Trophoblast cell (in vitro differentiated cells and primary cell): ENCODE data around the gene SLC13A3.

Experiments used
- DNase-seq, 2 donors: peaks; one replicate each; pipeline ENCODE4 v3.0.0-alpha.2; 2016
- H2AFZ ChIP-seq: 2 replicates; pipeline ENCODE4 v1.6.1; 2013; ENCODE audit warnings: low read length, moderate library complexity, mild to moderate bottlenecking; ENCODE audit not compliant: insufficient read depth, poor library complexity
- H2AK5ac ChIP-seq: 2 replicates; pipeline ENCODE4 v1.6.1; 2013; ENCODE audit warnings: mild to moderate bottlenecking, low read length
- H2BK120ac ChIP-seq: 2 replicates; pipeline ENCODE4 v1.6.1; 2013; ENCODE audit warnings: low read length, mild to moderate bottlenecking, moderate library complexity; ENCODE audit not compliant: insufficient read depth, poor library complexity
- H2BK12ac ChIP-seq: 2 replicates; pipeline ENCODE4 v1.6.1; 2013; ENCODE audit warnings: mild to moderate bottlenecking, low read length, moderate library complexity
- H2BK5ac ChIP-seq: 2 replicates; pipeline ENCODE4 v1.6.1; 2013; ENCODE audit warnings: low read length, low read depth, moderate library complexity, mild to moderate bottlenecking; ENCODE audit not compliant: poor library complexity
- H3K14ac ChIP-seq: 2 replicates; pipeline ENCODE4 v1.6.1; 2013; ENCODE audit warnings: mild to moderate bottlenecking, low read length
- H3K18ac ChIP-seq: 2 replicates; pipeline ENCODE4 v1.6.1; 2013; ENCODE audit warnings: mild to moderate bottlenecking, low read length
- H3K23ac ChIP-seq: 2 replicates; pipeline ENCODE4 v1.6.1; 2013; ENCODE audit warnings: low read length
- H3K27ac ChIP-seq: 2 replicates; pipeline ENCODE4 v1.5.1; 2013; ENCODE audit warnings: low read depth, mild to moderate bottlenecking, inconsistent platforms, low read length, moderate library complexity
- H3K27me3 ChIP-seq: 2 replicates; pipeline ENCODE4 v1.6.1; 2013; ENCODE audit warnings: inconsistent platforms, mild to moderate bottlenecking, low read length, moderate library complexity; ENCODE audit not compliant: insufficient read depth
- H3K36me3 ChIP-seq, 2 experiments: 1 replicate in 1 of 2; 2 replicates in 1 of 2; pipeline ENCODE4 v1.6.1; 2013; ENCODE audit warnings: low read length in 2 of 2, mild to moderate bottlenecking in 2 of 2, moderate library complexity in 1 of 2; ENCODE audit not compliant: insufficient read depth in 2 of 2, control insufficient read depth in 1 of 2
- H3K4ac ChIP-seq: 2 replicates; pipeline ENCODE4 v1.6.1; 2013; ENCODE audit warnings: low read depth, mild to moderate bottlenecking, low read length, moderate library complexity
- H3K4me1 ChIP-seq, 2 experiments: 1 replicate in 1 of 2; 2 replicates in 1 of 2; pipeline ENCODE4 v1.6.1; 2013; ENCODE audit warnings: low read length in 2 of 2, mild to moderate bottlenecking in 2 of 2, moderate library complexity in 1 of 2; ENCODE audit not compliant: insufficient read depth in 2 of 2, control insufficient read depth in 1 of 2
- H3K4me2 ChIP-seq: 2 replicates; pipeline ENCODE4 v1.6.1; 2013; ENCODE audit warnings: inconsistent platforms, mild to moderate bottlenecking, low read length, moderate library complexity
- H3K4me3 ChIP-seq: 2 replicates; pipeline ENCODE4 v1.5.1; 2013; ENCODE audit warnings: mild to moderate bottlenecking, low read depth, low read length, inconsistent platforms
- H3K79me1 ChIP-seq: one replicate; pipeline ENCODE4 v1.6.1; 2013; ENCODE audit warnings: low read length
- H3K79me2 ChIP-seq: 2 replicates; pipeline ENCODE4 v1.6.1; 2013; ENCODE audit warnings: low read length, mild to moderate bottlenecking; ENCODE audit not compliant: control insufficient read depth, insufficient read depth, poor library complexity
- H3K9ac ChIP-seq: 2 replicates; pipeline ENCODE4 v1.6.1; 2013; ENCODE audit warnings: mild to moderate bottlenecking, low read length
- H3K9me3 ChIP-seq: 2 replicates; pipeline ENCODE4 v1.6.1; 2013; ENCODE audit warnings: low read depth, mild to moderate bottlenecking, control low read depth, inconsistent platforms, low read length; ENCODE audit not compliant: insufficient read depth
- H4K12ac ChIP-seq: 2 replicates; pipeline ENCODE4 v1.6.1; 2013; ENCODE audit warnings: low read depth, mild to moderate bottlenecking, low read length, moderate library complexity
- H4K8ac ChIP-seq: 2 replicates; pipeline ENCODE4 v1.6.1; 2013; ENCODE audit warnings: low read depth, mild to moderate bottlenecking, low read length, moderate library complexity
- H4K91ac ChIP-seq: one replicate; pipeline ENCODE4 v1.6.1; 2013; ENCODE audit warnings: low read depth, mild to moderate bottlenecking, low read length, moderate library complexity
- WGBS: extraction: QIAGEN DNeasy Blood & Tissue Kit; methylation state at CpG from one replicate; pipeline ENCODE4 v1.1.7; 2013; ENCODE audit warnings: missing lambda C conversion rate; ENCODE audit not compliant: insufficient read length, insufficient coverage; ENCODE audit errors: extremely low coverage; 5-methylcytosine and 5-hydroxymethylcytosine counted together

The SLC13A3 gene

DNA sequence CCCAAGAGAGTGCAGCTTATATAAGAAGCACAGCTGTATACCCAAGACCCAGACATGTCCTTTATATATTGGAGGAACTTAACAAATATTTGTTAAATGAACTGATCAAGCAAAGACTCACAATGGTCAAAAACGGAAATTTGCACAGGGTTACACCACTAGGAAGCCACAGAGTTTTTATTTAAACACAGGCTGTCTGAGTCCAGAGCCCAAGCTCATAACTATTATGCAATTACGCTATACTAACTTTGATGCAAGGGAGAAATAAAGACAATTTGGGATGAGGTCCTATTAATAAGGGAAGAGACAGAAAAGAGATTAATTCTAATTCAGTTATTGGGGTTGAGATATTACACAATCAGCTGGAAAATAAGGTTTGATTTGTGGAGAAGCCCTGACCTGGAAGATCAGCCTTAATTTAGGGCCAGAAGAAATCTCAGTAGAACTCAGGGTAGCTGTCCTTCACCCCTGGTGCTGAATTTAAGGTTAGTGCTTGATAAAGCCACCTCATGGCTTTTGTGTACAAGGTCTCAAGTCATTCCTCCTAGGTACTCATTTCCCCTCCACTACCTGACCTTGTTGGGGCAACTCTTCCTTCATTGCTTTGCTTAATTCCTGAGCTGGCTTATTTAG is 127.4 kb downstream of the SLC13A3 start:
- H2AK5ac ChIP-seq = no peak overlapping the region
- H4K91ac ChIP-seq = no peak overlapping the region
- no peak overlapping the region for H4K8ac ChIP-seq
- no peak overlapping the region for H3K4me3 ChIP-seq
- no peak overlapping the region for H3K23ac ChIP-seq
- H3K36me3 ChIP-seq = no peaks in the 10 kb centered on the region
- no peaks in the 10 kb centered on the region for H3K79me2 ChIP-seq
- H2BK5ac ChIP-seq = no peak overlapping the region
- no peaks in the 10 kb centered on the region for H3K27me3 ChIP-seq
- H3K27ac ChIP-seq = no peak overlapping the region
- no peak overlapping the region for H3K14ac ChIP-seq
- no peak overlapping the region for H3K9ac ChIP-seq
- DNase-seq = peak in 1 of 2 donors; percentile 34
- H3K4me2 ChIP-seq = no peak overlapping the region
- WGBS = no CpG with 5 or more reads among the region's 2 CpGs
- no peak overlapping the region for H4K12ac ChIP-seq
- no peak overlapping the region for H3K18ac ChIP-seq
- no peak overlapping the region for H2AFZ ChIP-seq
- H3K79me1 ChIP-seq = no peaks in the 10 kb centered on the region
- no peak overlapping the region for H3K4ac ChIP-seq
- no peaks in the 10 kb centered on the region for H3K9me3 ChIP-seq
- no peak overlapping the region for H2BK120ac ChIP-seq
- no peaks in the 10 kb centered on the region for H3K4me1 ChIP-seq
- no peak overlapping the region for H2BK12ac ChIP-seq

DNA sequence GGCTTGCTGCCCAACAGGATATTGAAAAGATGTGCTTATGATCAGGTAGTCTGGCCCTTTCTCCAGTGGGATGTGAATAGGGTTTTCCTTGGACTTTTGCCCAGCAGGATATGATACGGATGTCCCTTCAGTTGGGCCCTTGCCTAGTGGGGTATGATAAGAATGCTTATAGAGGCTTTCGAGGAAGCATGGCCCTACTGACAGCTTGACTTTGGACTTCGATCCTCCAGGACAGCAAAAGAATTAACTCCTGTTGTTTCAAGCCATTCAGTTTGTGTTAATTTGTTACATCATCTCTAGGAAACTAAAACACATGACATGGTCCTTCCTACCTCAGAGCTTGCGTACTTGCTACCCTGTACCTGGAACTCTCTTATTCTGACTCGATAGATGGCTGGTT is 128.2 kb downstream of the SLC13A3 start:
- no peak overlapping the region for H3K23ac ChIP-seq
- H4K12ac ChIP-seq = no peak overlapping the region
- no peak overlapping the region for H2AK5ac ChIP-seq
- H2BK5ac ChIP-seq = no peak overlapping the region
- H3K18ac ChIP-seq = no peak overlapping the region
- no peak overlapping the region for H2BK12ac ChIP-seq
- no peak overlapping the region for H3K4me2 ChIP-seq
- H3K27ac ChIP-seq = no peak overlapping the region
- H3K14ac ChIP-seq = no peak overlapping the region
- H2BK120ac ChIP-seq = no peak overlapping the region
- H3K27me3 ChIP-seq = no peaks in the 10 kb centered on the region
- no peak overlapping the region for H4K8ac ChIP-seq
- no peaks in the 10 kb centered on the region for H3K9me3 ChIP-seq
- H4K91ac ChIP-seq = no peak overlapping the region
- H3K79me1 ChIP-seq = no peaks in the 10 kb centered on the region
- H3K9ac ChIP-seq = no peak overlapping the region
- H2AFZ ChIP-seq = no peak overlapping the region
- H3K4ac ChIP-seq = no peak overlapping the region
- H3K4me3 ChIP-seq = peak overlapping the region; percentile 33
- H3K4me1 ChIP-seq = no peaks in the 10 kb centered on the region
- H3K79me2 ChIP-seq = no peaks in the 10 kb centered on the region
- no CpG with 5 or more reads among the region's 5 CpGs for WGBS
- H3K36me3 ChIP-seq = no peaks in the 10 kb centered on the region
- DNase-seq = no peak

DNA sequence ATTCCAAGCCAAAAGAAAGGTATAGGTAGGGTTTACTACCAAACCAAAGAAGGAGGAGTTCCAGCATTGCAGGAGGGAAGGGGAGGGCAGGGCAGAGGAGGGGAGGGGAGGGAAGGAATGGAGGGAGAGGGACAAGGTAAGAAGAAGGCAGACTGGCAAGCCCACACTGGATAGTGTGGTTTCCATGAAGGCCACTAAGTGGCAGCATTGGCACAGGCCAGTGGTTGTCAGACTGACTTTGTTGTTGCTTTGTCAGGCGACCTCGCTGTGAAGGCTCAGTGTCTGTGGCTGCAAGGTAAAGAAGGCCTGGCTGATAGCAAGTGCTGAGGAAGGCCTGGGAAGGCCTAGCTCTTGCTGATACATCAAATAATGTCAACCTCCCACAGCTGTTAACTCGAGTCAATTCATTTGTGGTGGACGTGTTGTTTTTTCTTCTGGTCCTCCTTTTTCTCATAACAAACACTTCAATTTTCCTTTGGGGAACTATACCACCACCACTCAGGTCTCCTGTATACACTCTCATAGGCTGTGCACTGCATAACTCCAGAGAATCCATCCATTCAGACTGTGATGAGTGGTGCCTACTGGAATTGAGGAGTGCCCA is 130.2 kb downstream of the SLC13A3 start:
- Histone ChIP-seq H3K27ac (no peak overlapping the region), H3K4me2 (no peak overlapping the region), H4K91ac (no peak overlapping the region), H2AK5ac (no peak overlapping the region), H3K9ac (no peak overlapping the region), H3K4ac (no peak overlapping the region), H3K27me3 (no peaks in the 10 kb centered on the region), H2AFZ (no peak overlapping the region), H3K18ac (no peak overlapping the region), H2BK120ac (no peak overlapping the region), H2BK5ac (no peak overlapping the region), H3K9me3 (no peaks in the 10 kb centered on the region), H3K79me2 (no peaks in the 10 kb centered on the region), H3K23ac (no peak overlapping the region), H3K4me3 (no peak overlapping the region), H2BK12ac (no peak overlapping the region), H3K36me3 (no peaks in the 10 kb centered on the region), H3K79me1 (no peaks in the 10 kb centered on the region), H4K8ac (no peak overlapping the region), H3K14ac (no peak overlapping the region), H4K12ac (no peak overlapping the region), H3K4me1 (no peaks in the 10 kb centered on the region)
- no CpG with 5 or more reads among the region's 4 CpGs for WGBS
- DNase-seq = peak; percentile 70 to 80

DNA sequence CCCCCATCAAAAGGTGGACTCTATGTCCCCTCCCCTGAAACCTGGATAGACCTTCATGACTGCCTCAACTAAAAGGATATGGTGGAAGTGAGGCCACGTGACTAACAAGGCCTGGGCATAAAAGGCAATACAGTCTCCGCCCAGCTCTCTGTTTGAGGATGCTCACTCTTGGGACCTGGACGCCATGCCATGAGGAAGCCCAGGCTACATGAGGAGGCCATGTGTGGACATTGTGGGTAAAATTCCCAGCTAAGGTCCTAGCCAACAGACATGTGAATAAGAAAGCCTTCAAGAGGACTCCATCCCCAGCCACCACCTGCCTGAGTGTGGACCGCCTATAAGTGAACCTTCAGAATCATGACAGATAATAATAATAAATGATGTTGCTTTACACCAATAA is 130.7 kb downstream of the SLC13A3 start:
- H2AFZ ChIP-seq = no peak overlapping the region
- H2BK120ac ChIP-seq = no peak overlapping the region
- H3K36me3 ChIP-seq = no peaks in the 10 kb centered on the region
- no peak overlapping the region for H4K91ac ChIP-seq
- DNase-seq = no peak
- no peak overlapping the region for H2BK12ac ChIP-seq
- H3K18ac ChIP-seq = no peak overlapping the region
- H3K14ac ChIP-seq = no peak overlapping the region
- H3K9ac ChIP-seq = no peak overlapping the region
- no peak overlapping the region for H3K4ac ChIP-seq
- no peaks in the 10 kb centered on the region for H3K79me1 ChIP-seq
- no peak overlapping the region for H2BK5ac ChIP-seq
- H3K4me3 ChIP-seq = no peak overlapping the region
- H3K4me1 ChIP-seq = no peaks in the 10 kb centered on the region
- no peak overlapping the region for H4K8ac ChIP-seq
- no peak overlapping the region for H2AK5ac ChIP-seq
- no CpG with 5 or more reads among the region's 4 CpGs for WGBS
- H3K27ac ChIP-seq = no peak overlapping the region
- H3K4me2 ChIP-seq = no peak overlapping the region
- no peaks in the 10 kb centered on the region for H3K79me2 ChIP-seq
- H4K12ac ChIP-seq = no peak overlapping the region
- no peaks in the 10 kb centered on the region for H3K9me3 ChIP-seq
- H3K27me3 ChIP-seq = no peaks in the 10 kb centered on the region
- no peak overlapping the region for H3K23ac ChIP-seq
